Fibroblast of villous mesenchyme (primary cell): ENCODE measurements around the gene SPTBN5. TPM values are rescaled to one million over a fixed set of nuclear protein-coding genes. Genes with fewer than 3 reads are reported as not detected.

Experiments
- DNase-seq: peaks from one replicate; pipeline ENCODE4 v3.0.0-alpha.2; 2010; ENCODE audit warnings: low read depth
- H3K4me3 ChIP-seq: 2 replicates; pipeline ENCODE4 v1.5.1; 2011; ENCODE audit warnings: low read depth, mild to moderate bottlenecking, low read length
- CTCF ChIP-seq: IDR thresholded peaks from 2 replicates; pipeline ENCODE4 v1.5.1; 2012; ENCODE audit warnings: low read depth, mild to moderate bottlenecking, low read length; ENCODE audit not compliant: insufficient read depth
- total RNA-seq: library from RNA; depleted of rRNA; stranded (reverse); fragments of >200 nt; gene quantifications from 2 replicates; pipeline ENCODE4 v1.2.3, GENCODE V29; 2012

Gene SPTBN5
- total RNA-seq, 1 donor, result 0.43 TPM

GRCh38 chr15:41847981-41848380 lies 45.9 kb downstream of the SPTBN5 start:
- TF ChIP-seq CTCF, result no peak
- DNase-seq, result no peak
- H3K4me3 ChIP-seq, result no peak overlapping the region

GRCh38 chr15:41847206-41847605 lies 46.6 kb downstream of the SPTBN5 start:
- H3K4me3 ChIP-seq, result no peak overlapping the region
- TF ChIP-seq CTCF, result no peak
- DNase-seq, result no peak

DNA sequence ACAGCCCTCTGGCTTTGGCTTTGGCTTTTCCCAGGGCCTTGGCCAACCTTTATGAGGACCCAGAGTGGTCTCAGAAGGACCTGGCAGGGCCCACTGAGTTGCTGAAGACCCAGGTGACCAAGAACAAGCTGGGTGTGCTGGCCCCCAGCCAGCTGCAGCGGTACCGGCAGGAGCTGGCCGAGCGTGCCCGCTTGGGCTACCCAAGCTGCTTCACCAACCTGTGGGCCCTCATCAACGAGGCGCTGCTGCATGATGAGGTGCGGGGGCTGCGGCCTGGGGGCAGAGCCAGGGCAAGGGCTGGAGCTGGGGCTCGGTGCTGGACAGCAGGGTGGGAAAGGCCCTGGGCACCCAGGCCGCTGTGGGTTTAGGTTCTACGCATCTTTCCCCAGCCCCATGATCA lies 49.0 kb downstream of the SPTBN5 start:
- TF ChIP-seq CTCF, result no peak
- DNase-seq, result no peak
- no peak overlapping the region for H3K4me3 ChIP-seq

- TF ChIP-seq CTCF, result no peak
- DNase-seq, result no peak
- H3K4me3 ChIP-seq, result no peak overlapping the region
Observed at GRCh38 chr15:41843571-41843970, 50.3 kb downstream of the SPTBN5 start.

GRCh38 chr15:41842229-41842628 lies 51.6 kb downstream of the SPTBN5 start:
- H3K4me3 ChIP-seq, result no peak overlapping the region
- no peak for TF ChIP-seq CTCF
- no peak for DNase-seq

DNA sequence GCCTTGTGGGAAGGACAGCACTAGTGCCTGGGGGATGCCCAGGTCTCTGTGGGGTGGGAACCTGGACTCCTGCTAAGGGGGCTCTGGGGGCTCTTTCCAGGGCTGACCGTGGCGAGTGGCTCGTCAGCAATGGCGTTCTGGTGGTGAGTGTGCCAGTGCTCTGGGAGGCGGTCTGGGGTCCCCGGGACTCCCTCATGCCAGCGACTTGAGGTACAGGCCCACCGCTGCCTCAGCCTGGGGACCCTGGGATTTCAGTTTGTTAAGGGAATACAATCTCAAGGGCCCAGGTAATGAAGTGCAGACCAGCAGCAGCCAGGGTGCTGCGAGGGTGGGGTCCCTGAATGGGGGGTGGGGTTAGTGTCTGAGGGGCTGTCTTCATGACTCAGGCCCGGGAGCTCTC lies 52.7 kb downstream of the SPTBN5 start:
- no peak for TF ChIP-seq CTCF
- DNase-seq, result no peak
- no peak overlapping the region for H3K4me3 ChIP-seq

- no peak overlapping the region for H3K4me3 ChIP-seq
- TF ChIP-seq CTCF, result no peak
- no peak for DNase-seq
Observed at GRCh38 chr15:41840673-41841072, 53.2 kb downstream of the SPTBN5 start.
